Esophagus muscularis mucosa (tissue), 4 donors: Measurements from ENCODE around the gene CALM1. TPM values are rescaled to one million over a fixed set of nuclear protein-coding genes. Genes with fewer than 3 reads are reported as not detected.

Experiments used
- DNase-seq: peaks from one replicate; pipeline ENCODE4 v3.0.0-alpha.2; 2017; ENCODE audit errors: extremely low spot score
- H3K27ac ChIP-seq, 4 donors: fragments of 200-600 bp; sonication (generic); replicated peaks in 1 of 4; 1 replicate in 3 of 4; 2 replicates in 1 of 4; pipeline ENCODE4 v1.5.1; 2016 to 2019; ENCODE audit warnings: mild to moderate bottlenecking in 1 of 4
- H3K27me3 ChIP-seq, 4 donors: fragments of 200-600 bp; sonication (generic); one replicate each; pipeline versions ENCODE4 v1.5.1 to v1.6.0; 2016 to 2019
- H3K36me3 ChIP-seq, 4 donors: fragments of 200-600 bp; sonication (generic); one replicate each; pipeline ENCODE4 v1.5.1; 2016 to 2019
- H3K4me1 ChIP-seq, 4 donors: fragments of 200-600 bp; sonication (generic); one replicate each; pipeline ENCODE4 v1.5.1; 2016 to 2019
- H3K4me3 ChIP-seq, 4 donors: fragments of 200-600 bp; sonication (generic); 1 replicate in 2 of 4; 2 replicates in 2 of 4; pipeline ENCODE4 v1.5.1; 2016 to 2019; ENCODE audit warnings: mild to moderate bottlenecking in 4 of 4, moderate library complexity in 1 of 4
- H3K9me3 ChIP-seq, 4 donors: fragments of 200-600 bp; sonication (generic); 1 replicate in 3 of 4; 2 replicates in 1 of 4; pipeline ENCODE4 v1.5.1; 2016 to 2019
- EP300 ChIP-seq: sonication (generic); formaldehyde crosslinking; IDR thresholded peaks from one replicate; pipeline ENCODE4 v1.6.1; 2017; ENCODE audit warnings: antibody characterized with exemption
- POLR2A ChIP-seq: fragments of 450-650 bp; IDR thresholded peaks from one replicate; pipeline ENCODE4 v1.6.1; 2017; ENCODE audit warnings: antibody characterized with exemption, moderate library complexity, mild to moderate bottlenecking, low read depth
- POLR2AphosphoS5 ChIP-seq, 2 donors: sonication (generic); formaldehyde crosslinking; IDR thresholded peaks; one replicate each; pipeline ENCODE4 v1.6.1; 2017; ENCODE audit warnings: antibody characterized with exemption in 2 of 2
- WGBS: methylation state at CpG from one replicate; pipeline ENCODE4 v1.1.5; 2018; 5-methylcytosine and 5-hydroxymethylcytosine counted together
- intact Hi-C: fragments of 100-400 bp; cut with DNase I; formaldehyde crosslinking; loops from one replicate; pipeline ENCODE4 v1.15.1; 2023
- total RNA-seq, 4 donors: library from RNA; depleted of rRNA; stranded (reverse); fragments of >200 nt; gene quantifications; one replicate each; pipeline versions ENCODE4 v1.1.0 to v1.2.1, GENCODE V29; 2016
- TF ChIP-seq, protein P1 (sequence below), 3 experiments: fragments of 200-600 bp in 2 of 3; fragments of 450-650 bp in 1 of 3; sonication (generic) in 2 of 3; IDR thresholded peaks; one replicate each; pipeline ENCODE4 v1.5.1; 2017 to 2019; ENCODE audit warnings: antibody characterized with exemption in 3 of 3, mild to moderate bottlenecking in 2 of 3, moderate library complexity in 1 of 3

The CALM1 gene
- total RNA-seq, 4 donors from 2014 or later: 482 to 847 (median 640) TPM

DNA sequence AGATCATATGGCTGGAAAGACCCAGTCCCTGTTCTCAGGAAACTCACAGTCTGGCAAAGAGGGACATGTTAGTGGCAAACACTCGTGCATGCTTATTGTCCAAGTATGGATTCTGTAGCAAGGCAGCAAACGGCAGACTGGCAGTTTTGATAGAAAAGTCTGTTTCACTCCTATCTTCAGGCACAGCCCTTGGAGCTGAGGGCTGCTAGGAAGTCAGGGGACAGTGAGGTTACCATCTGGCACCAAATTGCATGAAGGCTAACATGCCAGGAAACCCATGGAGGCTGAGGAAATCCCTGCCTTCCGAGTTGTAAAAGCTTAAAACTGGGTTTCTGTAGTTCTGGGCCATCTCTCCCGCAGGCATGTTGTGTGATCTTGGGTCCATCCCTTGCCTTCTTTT is 32.9 kb downstream of the CALM1 start:
- 68% methylated on average over 4 of the region's 4 CpGs for WGBS
- H3K9me3 ChIP-seq: no peaks in the 10 kb centered on the region
- H3K36me3 ChIP-seq: no peaks in the 10 kb centered on the region
- DNase-seq: no peak
- intact Hi-C loops: no loop called here
- peaks cover 6 to 22% (median 14%) of the 10 kb centered on the region in 4 donors for H3K4me1 ChIP-seq
- H3K27me3 ChIP-seq: no peaks in the 10 kb centered on the region
- no peak overlapping the region for H3K4me3 ChIP-seq
- H3K27ac ChIP-seq: no peak overlapping the region
- TF ChIP-seq POLR2A (no peak), EP300 (no peak), POLR2AphosphoS5 (IDR thresholded peaks at IDR 0.05) (no peak)
- TF ChIP-seq, protein P1, sequence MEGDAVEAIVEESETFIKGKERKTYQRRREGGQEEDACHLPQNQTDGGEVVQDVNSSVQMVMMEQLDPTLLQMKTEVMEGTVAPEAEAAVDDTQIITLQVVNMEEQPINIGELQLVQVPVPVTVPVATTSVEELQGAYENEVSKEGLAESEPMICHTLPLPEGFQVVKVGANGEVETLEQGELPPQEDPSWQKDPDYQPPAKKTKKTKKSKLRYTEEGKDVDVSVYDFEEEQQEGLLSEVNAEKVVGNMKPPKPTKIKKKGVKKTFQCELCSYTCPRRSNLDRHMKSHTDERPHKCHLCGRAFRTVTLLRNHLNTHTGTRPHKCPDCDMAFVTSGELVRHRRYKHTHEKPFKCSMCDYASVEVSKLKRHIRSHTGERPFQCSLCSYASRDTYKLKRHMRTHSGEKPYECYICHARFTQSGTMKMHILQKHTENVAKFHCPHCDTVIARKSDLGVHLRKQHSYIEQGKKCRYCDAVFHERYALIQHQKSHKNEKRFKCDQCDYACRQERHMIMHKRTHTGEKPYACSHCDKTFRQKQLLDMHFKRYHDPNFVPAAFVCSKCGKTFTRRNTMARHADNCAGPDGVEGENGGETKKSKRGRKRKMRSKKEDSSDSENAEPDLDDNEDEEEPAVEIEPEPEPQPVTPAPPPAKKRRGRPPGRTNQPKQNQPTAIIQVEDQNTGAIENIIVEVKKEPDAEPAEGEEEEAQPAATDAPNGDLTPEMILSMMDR (IDR thresholded peaks at IDR 0.05): no peak

DNA sequence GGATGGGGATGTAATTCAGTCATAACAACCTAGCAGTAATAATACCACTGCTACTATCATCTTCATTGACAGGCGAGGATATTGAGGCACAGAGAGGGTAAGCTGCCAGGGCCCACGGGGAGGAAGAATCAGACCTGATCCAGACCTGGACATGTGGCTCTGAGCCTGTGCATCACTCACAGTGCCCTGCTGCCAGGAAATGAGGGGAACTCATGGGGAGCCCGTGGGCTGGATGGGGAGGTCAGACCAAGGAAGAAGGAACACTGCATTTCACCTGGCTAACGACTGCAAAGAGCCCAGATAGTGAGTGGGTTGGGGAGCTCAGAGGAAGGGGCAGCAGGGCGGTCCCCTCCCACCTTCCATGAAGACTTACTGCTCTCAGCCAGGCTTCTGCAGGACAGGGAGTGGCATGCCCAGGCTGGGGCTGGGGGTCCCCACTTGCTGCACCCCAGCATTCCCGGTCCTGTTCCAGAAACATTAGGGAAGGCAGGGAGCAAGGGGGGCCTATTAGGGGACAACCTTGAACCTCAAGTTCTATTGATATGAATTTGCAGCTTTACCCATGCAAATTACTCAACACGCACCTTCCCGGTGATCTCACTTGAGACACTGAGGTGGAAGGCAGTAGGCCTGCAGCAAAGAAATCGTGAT is 37.7 kb downstream of the CALM1 start:
- DNase-seq: no peak
- no peaks in the 10 kb centered on the region for H3K9me3 ChIP-seq
- no peaks in the 10 kb centered on the region for H3K27me3 ChIP-seq
- no peaks in the 10 kb centered on the region for H3K4me1 ChIP-seq
- H3K36me3 ChIP-seq: no peaks in the 10 kb centered on the region
- H3K27ac ChIP-seq: no peak overlapping the region
- H3K4me3 ChIP-seq: no peak overlapping the region
- no peak for TF ChIP-seq POLR2AphosphoS5 (IDR thresholded peaks at IDR 0.05)
- TF ChIP-seq, protein P1 (IDR thresholded peaks at IDR 0.05): no peak
- no peak for TF ChIP-seq EP300
- TF ChIP-seq POLR2A: no peak
- intact Hi-C loops: no loop called here
- WGBS: 92% methylated on average over 9 of the region's 9 CpGs

DNA sequence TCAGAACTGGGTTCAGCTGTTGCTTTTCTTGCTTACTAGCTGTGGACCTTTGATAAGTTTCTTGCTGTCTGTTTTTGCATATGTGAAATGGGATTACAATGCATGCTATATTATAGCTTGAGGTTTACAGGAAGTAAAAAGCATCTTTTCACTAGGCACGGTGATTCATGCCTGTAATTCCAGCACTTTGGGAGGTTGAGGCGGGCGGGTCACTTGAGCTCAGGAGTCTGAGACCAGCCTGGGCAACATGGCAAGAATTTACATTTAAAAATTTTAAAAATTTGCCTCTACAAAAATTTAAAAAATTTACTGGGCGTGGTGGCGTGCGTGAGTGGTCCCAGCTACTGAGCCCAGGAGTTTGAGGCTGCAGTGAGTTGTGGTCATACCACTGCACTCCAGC is 42.0 kb downstream of the CALM1 start:
- Histone ChIP-seq H3K9me3 (no peaks in the 10 kb centered on the region), H3K4me1 (no peaks in the 10 kb centered on the region), H3K27ac (no peak overlapping the region), H3K4me3 (no peak overlapping the region), H3K27me3 (no peaks in the 10 kb centered on the region), H3K36me3 (no peaks in the 10 kb centered on the region)
- intact Hi-C loops: no loop called here
- WGBS: 95% methylated on average over 6 of the region's 6 CpGs
- TF ChIP-seq POLR2A: no peak
- TF ChIP-seq EP300: no peak
- TF ChIP-seq, protein P1 (IDR thresholded peaks at IDR 0.05): no peak
- TF ChIP-seq POLR2AphosphoS5 (IDR thresholded peaks at IDR 0.05): no peak
- no peak for DNase-seq

DNA sequence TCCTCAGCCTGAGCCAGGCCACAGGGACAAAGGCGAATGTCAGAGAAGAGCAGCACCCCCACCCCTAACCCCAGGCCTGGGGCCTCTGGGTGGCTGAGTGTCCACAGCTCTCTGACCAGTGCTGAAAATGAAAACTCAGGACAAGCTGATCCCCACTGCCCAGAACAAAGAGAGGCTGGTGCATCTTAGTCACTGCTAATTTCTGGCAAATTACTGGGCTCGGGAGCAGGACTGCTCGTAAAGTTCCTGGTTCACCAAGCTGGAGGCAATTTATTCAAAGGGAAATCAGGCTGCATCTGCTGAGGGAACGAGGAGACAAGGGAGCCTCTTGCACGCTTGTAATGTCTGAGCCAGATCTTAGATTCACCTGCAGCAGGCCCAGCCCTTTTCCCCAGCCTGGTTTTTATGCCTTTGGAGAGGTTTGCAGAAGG is 43.2 kb downstream of the CALM1 start:
- H3K4me1 ChIP-seq: peaks cover 0 to 3% (median 0%) of the 10 kb centered on the region in 4 donors
- H3K27me3 ChIP-seq: no peaks in the 10 kb centered on the region
- H3K36me3 ChIP-seq: no peaks in the 10 kb centered on the region
- DNase-seq: no peak
- no peak for TF ChIP-seq EP300
- no peak for TF ChIP-seq POLR2AphosphoS5 (IDR thresholded peaks at IDR 0.05)
- TF ChIP-seq POLR2A: no peak
- TF ChIP-seq, protein P1 (IDR thresholded peaks at IDR 0.05): no peak
- WGBS: 61% methylated on average over 5 of the region's 5 CpGs
- H3K27ac ChIP-seq: no peak overlapping the region
- no peaks in the 10 kb centered on the region for H3K9me3 ChIP-seq
- intact Hi-C loops: no loop called here
- H3K4me3 ChIP-seq: no peak overlapping the region

DNA sequence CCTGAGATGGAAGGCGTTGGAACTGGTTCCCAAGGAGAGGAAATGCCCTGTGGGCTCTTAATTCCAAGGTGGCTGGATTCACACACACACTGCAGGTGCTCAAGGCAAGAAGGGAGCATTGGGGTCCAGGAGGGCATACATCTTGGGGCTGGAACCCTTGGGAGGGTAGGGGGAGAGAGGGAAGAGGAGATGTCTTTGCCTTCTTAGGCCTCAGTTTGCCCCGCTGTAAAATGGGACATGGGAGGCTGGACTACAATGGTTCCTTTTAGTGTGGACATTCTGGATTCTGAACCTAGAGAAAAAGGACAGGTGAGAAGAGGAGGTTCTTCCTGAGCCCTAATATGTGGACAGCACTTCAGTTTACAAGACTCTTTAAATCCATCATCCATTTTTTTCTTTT is 43.8 kb downstream of the CALM1 start:
- intact Hi-C loops: no loop called here
- peaks cover 0 to 3% (median 0%) of the 10 kb centered on the region in 4 donors for H3K4me1 ChIP-seq
- H3K27ac ChIP-seq: no peak overlapping the region
- 82% methylated on average over 2 of the region's 2 CpGs for WGBS
- no peaks in the 10 kb centered on the region for H3K9me3 ChIP-seq
- no peaks in the 10 kb centered on the region for H3K27me3 ChIP-seq
- no peak for TF ChIP-seq POLR2AphosphoS5 (IDR thresholded peaks at IDR 0.05)
- TF ChIP-seq EP300: no peak
- no peak for TF ChIP-seq POLR2A
- TF ChIP-seq, protein P1 (IDR thresholded peaks at IDR 0.05): no peak
- H3K4me3 ChIP-seq: no peak overlapping the region
- no peak for DNase-seq
- H3K36me3 ChIP-seq: no peaks in the 10 kb centered on the region
